MM.1S (cell line): Measurements from ENCODE around the gene C1QL4.

Source experiments
- DNase-seq: peaks from one replicate; pipeline ENCODE4 v3.0.0-alpha.2; 2015
- H2AFZ ChIP-seq: fragments of 300-600 bp; sonication (generic); 2 replicates; pipeline ENCODE4 v1.6.0; 2016; ENCODE audit warnings: antibody characterized with exemption, low read length
- H3F3A ChIP-seq: fragments of 300-600 bp; sonication (generic); 2 replicates; pipeline ENCODE4 v1.6.1; 2016; ENCODE audit warnings: mild to moderate bottlenecking, antibody characterized with exemption, low read length, moderate library complexity, mixed read lengths; ENCODE audit not compliant: insufficient read depth
- H3K27ac ChIP-seq: fragments of 300-600 bp; sonication (generic); 2 replicates; pipeline ENCODE4 v1.5.1; 2016; ENCODE audit warnings: mild to moderate bottlenecking, low read length
- H3K27me3 ChIP-seq: fragments of 300-600 bp; sonication (generic); replicated peaks from 2 replicates; pipeline ENCODE4 v1.6.0; 2016; ENCODE audit warnings: low read length; ENCODE audit not compliant: insufficient read depth
- H3K36me3 ChIP-seq: fragments of 300-600 bp; sonication (generic); replicated peaks from 2 replicates; pipeline ENCODE4 v1.6.1; 2016; ENCODE audit warnings: mild to moderate bottlenecking, low read length, mixed read lengths; ENCODE audit not compliant: insufficient read depth
- H3K4me1 ChIP-seq: fragments of 300-600 bp; sonication (generic); 2 replicates; pipeline ENCODE4 v1.6.1; 2016; ENCODE audit warnings: low read length, mixed read lengths
- H3K4me2 ChIP-seq: fragments of 300-600 bp; sonication (generic); 2 replicates; pipeline ENCODE4 v1.6.0; 2016; ENCODE audit warnings: low read depth, low read length
- H3K4me3 ChIP-seq: fragments of 300-600 bp; sonication (generic); 2 replicates; pipeline ENCODE4 v1.5.1; 2016; ENCODE audit warnings: low read length, mixed read lengths
- H3K79me2 ChIP-seq: fragments of 300-600 bp; sonication (generic); 2 replicates; pipeline ENCODE4 v1.6.1; 2016; ENCODE audit warnings: mixed run types, low read length, mixed read lengths
- H3K9ac ChIP-seq: fragments of 300-600 bp; sonication (generic); 2 replicates; pipeline ENCODE4 v1.6.1; 2016; ENCODE audit warnings: low read length, mixed read lengths
- H3K9me2 ChIP-seq: fragments of 300-600 bp; sonication (generic); replicated peaks from 2 replicates; pipeline ENCODE4 v1.6.1; 2016; ENCODE audit warnings: mild to moderate bottlenecking, low read length, mixed read lengths; ENCODE audit not compliant: insufficient read depth
- H3K9me3 ChIP-seq: fragments of 300-600 bp; sonication (generic); replicated peaks from 2 replicates; pipeline ENCODE4 v1.6.1; 2016; ENCODE audit warnings: mild to moderate bottlenecking, low read length, mixed read lengths; ENCODE audit not compliant: insufficient read depth
- H4K20me1 ChIP-seq: fragments of 300-600 bp; sonication (generic); 2 replicates; pipeline ENCODE4 v1.6.1; 2016; ENCODE audit warnings: mild to moderate bottlenecking, low read length, moderate library complexity, mixed read lengths; ENCODE audit not compliant: insufficient read depth
- CTCF ChIP-seq: fragments of 300-600 bp; sonication (generic); IDR thresholded peaks from 2 replicates; pipeline ENCODE4 v1.5.1; 2016; ENCODE audit warnings: antibody characterized with exemption, low read length, mixed read lengths
- EZH2 ChIP-seq: fragments of 300-600 bp; sonication (generic); optimal IDR thresholded peaks from 2 replicates; pipeline ENCODE3; 2017; ENCODE audit warnings: low read depth, mild to moderate bottlenecking, antibody characterized with exemption, low read length, mixed read lengths
- EZH2phosphoT487 ChIP-seq: fragments of 300-600 bp; sonication (generic); IDR thresholded peaks from 2 replicates; pipeline ENCODE4 v1.6.1; 2018; ENCODE audit warnings: antibody characterized with exemption, low read length

The C1QL4 gene

DNA sequence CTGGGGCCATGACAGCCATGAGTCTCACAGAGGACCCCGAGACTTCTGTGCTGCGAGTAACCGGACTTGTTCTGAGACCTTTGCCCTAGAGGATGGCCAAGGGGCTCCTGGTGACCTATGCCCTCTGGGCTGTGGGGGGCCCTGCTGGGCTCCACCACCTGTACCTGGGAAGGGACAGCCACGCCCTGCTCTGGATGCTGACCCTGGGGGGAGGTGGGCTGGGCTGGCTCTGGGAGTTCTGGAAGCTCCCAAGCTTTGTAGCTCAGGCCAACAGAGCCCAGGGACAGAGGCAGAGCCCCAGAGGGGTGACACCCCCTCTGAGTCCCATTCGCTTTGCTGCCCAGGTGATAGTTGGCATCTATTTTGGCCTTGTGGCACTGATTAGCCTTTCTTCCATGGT, 11.8 kb upstream of the C1QL4 start:
- H3K4me2 ChIP-seq: no peak overlapping the region
- H3K9me3 ChIP-seq: no peaks in the 10 kb centered on the region
- H3F3A ChIP-seq: no peaks in the 10 kb centered on the region
- H4K20me1 ChIP-seq: no peaks in the 10 kb centered on the region
- no peaks in the 10 kb centered on the region for H3K36me3 ChIP-seq
- H3K9ac ChIP-seq: no peak overlapping the region
- TF ChIP-seq EZH2 (no peak), EZH2phosphoT487 (no peak)
- peaks cover 18% of the 10 kb centered on the region; the same call in 1 of the 2 replicates for H3K4me1 ChIP-seq
- no peaks in the 10 kb centered on the region for H3K79me2 ChIP-seq
- H3K9me2 ChIP-seq: no peaks in the 10 kb centered on the region
- H3K27me3 ChIP-seq: peaks cover 53% of the 10 kb centered on the region
- H3K27ac ChIP-seq: no peak overlapping the region
- no peak overlapping the region for H3K4me3 ChIP-seq
- no peak overlapping the region for H2AFZ ChIP-seq
- no peak for DNase-seq

DNA sequence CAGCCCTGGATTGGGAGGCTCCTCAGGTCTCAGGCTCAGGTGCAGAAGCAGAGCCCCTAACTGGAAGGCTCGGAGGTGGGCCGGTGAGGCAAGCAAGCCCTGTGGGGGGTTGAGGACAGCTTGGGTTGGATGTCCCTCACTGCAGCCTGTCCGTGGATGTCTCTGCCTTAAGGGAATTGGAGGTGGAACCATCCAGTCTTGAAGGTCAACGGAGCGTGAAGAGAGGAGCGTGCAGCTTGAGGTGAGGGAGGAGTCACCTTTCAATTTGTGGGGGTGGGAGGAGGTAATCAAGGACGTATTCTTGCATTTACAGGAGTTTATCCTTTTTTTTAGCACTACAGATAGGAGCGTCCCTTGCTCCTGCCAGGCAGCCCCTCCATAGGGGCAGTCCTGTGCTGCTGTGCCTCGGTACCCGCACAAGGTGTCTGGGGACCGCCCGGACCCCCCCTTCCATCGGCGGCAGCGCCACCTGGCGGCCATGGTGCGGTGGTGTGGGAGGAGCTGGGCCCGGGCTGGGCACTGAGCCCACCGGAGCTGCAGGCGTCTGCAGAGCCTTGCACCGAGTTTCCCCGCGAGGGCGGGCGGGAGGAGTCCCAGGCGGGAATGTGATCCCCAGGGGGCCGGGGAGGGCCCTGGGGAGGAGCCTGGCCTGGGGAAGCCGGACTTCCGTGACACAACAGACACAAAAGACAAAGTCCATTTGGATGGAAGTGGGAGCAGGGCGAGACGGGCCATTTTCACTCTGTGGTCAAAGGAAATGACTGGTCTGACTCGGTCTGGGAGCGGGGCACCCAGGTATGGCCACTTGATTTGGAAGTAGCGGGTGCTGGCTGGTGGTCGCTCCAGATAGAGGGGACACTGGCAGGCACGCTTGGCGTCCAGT, 10.6 kb upstream of the C1QL4 start:
- Histone ChIP-seq H3K9ac (no peak overlapping the region), H3K27me3 (peaks cover 65% of the 10 kb centered on the region), H3K27ac (no peak overlapping the region), H2AFZ (peak overlapping the region; percentile 46), H3F3A (no peaks in the 10 kb centered on the region), H4K20me1 (no peaks in the 10 kb centered on the region), H3K9me2 (no peaks in the 10 kb centered on the region), H3K79me2 (no peaks in the 10 kb centered on the region), H3K4me3 (peak overlapping the region; percentile 56), H3K36me3 (no peaks in the 10 kb centered on the region), H3K4me1 (peaks cover 20% of the 10 kb centered on the region; the same call in 1 of the 2 replicates), H3K9me3 (no peaks in the 10 kb centered on the region), H3K4me2 (peak overlapping the region; percentile 92)
- DNase-seq: peak; percentile 58
- TF ChIP-seq CTCF (peak; percentile 97), EZH2phosphoT487 (no peak)

DNA sequence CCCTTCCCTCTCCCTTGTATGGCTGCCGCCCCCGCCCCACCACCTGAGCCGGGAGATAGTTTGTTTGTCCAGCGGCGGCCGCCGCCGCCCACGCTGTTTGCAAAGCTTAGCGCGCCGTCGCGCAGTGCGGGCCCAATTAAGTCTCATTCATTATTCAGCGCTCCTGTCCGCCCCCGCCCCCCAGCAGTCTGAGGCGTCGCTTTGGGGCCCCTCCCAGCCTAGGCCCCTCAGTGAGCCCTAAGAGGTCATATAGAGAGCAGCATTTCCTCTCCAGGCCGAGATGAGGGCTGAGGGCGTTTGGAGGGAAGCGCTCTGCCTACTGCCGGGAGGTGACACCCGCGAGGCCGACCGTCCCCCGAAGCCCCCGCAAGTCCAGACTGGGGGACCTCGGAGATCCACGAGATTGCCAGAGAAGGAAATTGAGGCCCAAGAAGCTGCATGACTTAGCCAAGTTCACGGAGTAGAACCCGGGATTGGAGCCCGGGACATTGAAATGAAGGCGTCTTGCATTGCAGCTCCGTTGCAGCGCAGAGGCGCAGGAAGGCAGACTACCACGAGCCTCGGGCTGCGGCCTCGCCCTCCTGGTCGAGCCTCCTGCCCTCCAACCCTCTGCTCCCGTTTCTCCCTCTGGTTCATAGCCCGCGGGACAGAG, 9.8 kb upstream of the C1QL4 start, which contains the start of gene DNAJC22:
Gene DNAJC22, plus strand, starts transcription at position 230 of the 652 bp plus-strand sequence. CDS start 1,985 bp downstream, outside the sequence.
- TF ChIP-seq EZH2phosphoT487 (no peak; the same call in 1 of the 2 replicates), CTCF (no peak), EZH2 (peak; percentile 100)

More for the DNA sequence above, 9.8 kb upstream of the C1QL4 start, which contains the start of gene DNAJC22:
- Histone ChIP-seq H3K27me3 (peaks cover 70% of the 10 kb centered on the region), H3K36me3 (no peaks in the 10 kb centered on the region), H3K4me2 (peak within 1 kb of the TSS; percentile 92), H3K79me2 (no peaks in the 10 kb centered on the region), H4K20me1 (no peaks in the 10 kb centered on the region), H3K4me1 (peaks cover 20% of the 10 kb centered on the region; the same call in 1 of the 2 replicates), H2AFZ (peak within 1 kb of the TSS; percentile 46), H3K9me2 (no peaks in the 10 kb centered on the region), H3K9ac (no peak within 1 kb of the TSS), H3K27ac (no peak within 1 kb of the TSS), H3F3A (no peaks in the 10 kb centered on the region), H3K9me3 (no peaks in the 10 kb centered on the region), H3K4me3 (peak within 1 kb of the TSS; percentile 56)
- peak; percentile 7 for DNase-seq
